LNCAP (cell line): ENCODE results near the gene NTM.
A peak's percentile ranks its signal among the peaks of the same experiment; 100 is the strongest.

Source experiments
- CTCF ChIP-seq: fragments of 450-650 bp; IDR thresholded peaks from 2 replicates; pipeline ENCODE4 v1.5.1; 2017; ENCODE audit warnings: mild to moderate bottlenecking

The NTM gene

DNA sequence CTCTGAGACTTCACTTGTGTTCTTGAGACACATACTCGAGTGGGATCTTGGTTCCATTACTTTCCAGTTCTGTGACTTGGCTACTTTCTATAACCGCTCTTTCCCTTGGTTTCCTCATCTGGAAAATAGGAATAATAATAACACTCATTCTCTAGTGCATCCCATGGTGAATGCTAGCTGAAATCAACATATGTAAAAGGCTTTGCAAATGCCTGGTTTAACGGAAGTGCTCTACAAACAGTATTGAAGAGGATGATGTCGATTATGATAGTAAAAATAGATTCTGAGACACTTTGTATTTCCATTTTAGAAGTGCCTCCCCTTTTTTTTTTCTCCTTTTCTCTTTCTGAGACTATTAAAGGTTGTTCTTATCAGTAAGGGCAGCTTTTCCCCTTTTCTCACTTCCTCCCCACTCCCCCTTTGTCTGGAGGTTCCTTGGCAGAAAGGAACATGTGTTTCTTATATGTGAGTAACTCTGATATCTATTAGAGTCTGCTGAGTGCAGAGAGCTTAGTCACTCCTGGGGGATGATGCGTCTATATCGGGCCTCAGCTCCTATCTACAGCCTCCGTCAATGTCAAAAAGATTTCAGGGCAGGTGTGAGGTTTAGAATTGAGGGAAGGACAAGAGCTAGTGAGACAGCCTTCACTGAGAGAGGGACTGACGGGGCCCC is 489.3 kb downstream of the NTM start:
- no peak for TF ChIP-seq CTCF

- no peak for TF ChIP-seq CTCF
Measured at GRCh38 chr11:131864228-131864627, 493.8 kb downstream of the NTM start.

GRCh38 chr11:131865860-131866259 is 495.4 kb downstream of the NTM start:
- no peak for TF ChIP-seq CTCF

GRCh38 chr11:131866535-131867400 is 496.4 kb downstream of the NTM start:
- no peak for TF ChIP-seq CTCF

DNA sequence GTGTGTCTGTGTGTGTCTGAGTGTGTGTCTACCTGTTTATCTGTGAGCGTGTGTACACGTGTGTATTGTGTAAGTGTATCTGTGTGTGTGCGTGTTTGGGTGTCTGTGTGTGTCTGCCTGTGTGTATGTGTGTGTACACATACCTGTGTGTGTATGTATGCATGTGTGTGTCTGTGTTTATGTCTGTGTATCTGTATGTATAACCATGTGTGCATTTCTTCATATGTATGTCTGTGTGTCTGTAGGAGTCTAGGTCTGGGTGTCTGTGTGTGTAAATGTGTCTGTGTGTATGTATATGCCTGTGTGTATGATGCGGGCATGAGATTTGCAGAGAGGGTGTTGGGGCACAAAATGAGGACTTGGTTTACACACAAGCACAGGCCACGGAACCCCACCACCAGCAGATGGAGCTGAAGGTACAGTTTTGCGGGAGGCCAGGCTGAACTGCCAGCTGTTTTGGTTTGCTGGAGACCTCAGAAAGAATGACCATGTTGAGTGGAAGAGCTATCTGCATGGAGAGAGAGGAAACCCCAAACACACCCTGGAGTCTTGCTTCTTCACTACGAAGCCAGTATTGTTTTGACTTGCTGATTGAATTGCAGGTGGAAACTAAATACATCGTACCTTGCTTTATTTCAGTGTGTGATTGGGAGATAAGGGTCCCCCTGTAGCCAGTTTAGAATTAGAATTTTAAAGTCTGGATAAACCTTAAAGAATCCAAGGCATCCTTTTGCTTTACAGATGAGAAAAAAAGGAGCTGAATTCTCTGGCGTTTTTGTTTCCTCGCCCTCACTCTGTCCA is 497.2 kb downstream of the NTM start:
- peak; percentile 57 for TF ChIP-seq CTCF

GRCh38 chr11:131868629-131869507 is 498.5 kb downstream of the NTM start:
- TF ChIP-seq CTCF: no peak

DNA sequence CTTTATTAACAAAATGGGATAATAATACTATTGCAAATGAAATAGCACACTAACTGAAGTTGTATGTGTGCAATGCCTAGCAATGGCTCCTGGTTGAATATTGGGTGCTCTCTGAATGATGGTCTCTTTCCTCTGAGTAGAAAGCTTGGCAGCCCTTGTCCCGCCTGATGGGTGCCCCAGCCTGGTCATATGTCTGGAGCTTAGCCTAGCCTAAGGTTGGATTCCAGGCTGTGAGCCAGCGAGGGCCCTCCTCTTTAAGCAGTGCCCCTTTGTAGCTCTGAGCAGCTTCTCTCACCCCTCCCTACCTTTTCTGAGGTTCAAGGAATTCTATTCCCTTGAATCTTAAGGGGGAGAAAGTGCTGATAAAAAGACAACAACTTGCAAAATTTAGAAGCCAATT is 499.9 kb downstream of the NTM start:
- TF ChIP-seq CTCF: no peak
